NCI-H1694 treated with DMSO at 0.1 percent for 48 hours (cell line): Measurements from ENCODE around the gene CNTNAP4.

Experiments used
- DNase-seq: peaks from one replicate; lab custom pipeline; 2025; lab: John Stamatoyannopoulos, UW

The CNTNAP4 gene

GRCh38 chr16:76490036-76490639 lies 212.9 kb downstream of the CNTNAP4 start:
- no peak for DNase-seq

GRCh38 chr16:76500006-76500405 lies 222.8 kb downstream of the CNTNAP4 start:
- DNase-seq = no peak

DNA sequence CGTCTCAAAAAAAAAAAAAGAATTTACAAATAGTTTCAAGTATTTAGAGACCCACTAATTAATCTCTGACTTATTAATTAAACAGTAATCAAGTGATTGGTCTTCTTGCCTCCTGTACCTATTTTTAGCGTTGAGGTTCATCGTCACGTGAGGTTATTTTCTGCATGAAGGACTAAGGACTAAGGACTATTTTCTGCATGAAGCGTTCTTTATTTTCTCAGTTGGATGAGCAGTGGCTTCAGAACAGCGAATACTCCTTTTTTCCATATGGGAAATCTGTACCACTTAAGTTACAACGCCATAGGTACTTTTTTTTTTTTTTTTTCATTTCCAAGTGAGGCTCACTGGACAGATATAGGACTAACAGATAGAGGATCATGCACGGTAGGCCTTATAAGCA lies 224.9 kb downstream of the CNTNAP4 start:
- no peak for DNase-seq

DNA sequence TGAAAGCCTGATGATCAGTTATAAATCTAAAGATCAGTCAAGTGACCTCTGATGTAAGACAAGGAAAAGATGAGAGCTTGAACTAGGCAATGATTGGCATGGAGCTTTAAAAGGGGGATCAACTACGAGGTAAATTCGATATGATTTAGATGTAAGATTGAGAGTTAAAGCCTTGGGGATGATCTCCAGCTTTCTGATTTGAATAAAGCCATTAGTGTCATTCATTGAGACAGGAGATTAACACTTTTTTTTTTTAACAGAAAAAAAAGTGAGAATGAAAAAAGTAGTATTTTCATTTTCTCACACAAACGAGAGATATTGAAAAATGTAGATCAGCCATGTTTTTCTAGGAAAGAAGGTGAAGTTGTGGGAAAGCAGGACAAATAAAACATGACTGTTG lies 225.4 kb downstream of the CNTNAP4 start:
- no peak for DNase-seq

DNA sequence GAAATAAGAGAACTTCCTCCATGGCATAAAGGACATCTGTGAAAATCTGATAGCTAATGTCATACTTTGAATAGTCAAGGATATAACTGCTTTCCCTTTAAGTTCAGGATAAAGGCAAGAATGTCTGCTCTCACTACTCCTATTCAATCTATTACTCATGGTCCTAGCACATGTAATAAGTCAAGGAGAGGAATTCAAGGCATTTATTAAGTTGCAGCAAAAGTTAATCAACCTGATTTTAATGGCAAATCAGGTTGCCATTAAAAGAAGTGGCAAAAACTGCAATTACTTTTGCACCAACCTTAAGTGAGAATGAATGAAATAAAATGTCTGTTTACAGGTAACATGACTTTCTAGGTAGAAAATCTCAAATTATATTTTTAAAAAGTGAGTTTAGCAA lies 225.9 kb downstream of the CNTNAP4 start:
- no peak for DNase-seq

DNA sequence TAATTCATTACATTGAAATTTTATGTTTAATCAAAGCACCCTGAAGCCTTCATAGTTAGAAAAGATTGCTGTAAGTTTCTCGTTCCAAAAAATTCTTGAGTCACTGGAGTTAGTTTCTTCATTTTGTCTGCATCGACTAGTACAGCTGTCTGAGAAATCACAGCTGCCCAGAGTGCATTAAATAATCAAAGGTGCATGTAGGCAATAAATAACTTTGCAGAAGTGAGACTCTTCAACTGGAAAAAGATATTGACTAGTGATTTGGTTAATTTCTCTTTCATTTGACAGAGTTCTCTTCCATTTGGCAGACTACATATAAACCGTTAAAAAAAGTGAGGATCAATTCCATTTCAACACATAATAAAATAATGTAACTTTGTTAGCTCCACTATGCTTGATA lies 234.0 kb downstream of the CNTNAP4 start:
- no peak for DNase-seq

DNA sequence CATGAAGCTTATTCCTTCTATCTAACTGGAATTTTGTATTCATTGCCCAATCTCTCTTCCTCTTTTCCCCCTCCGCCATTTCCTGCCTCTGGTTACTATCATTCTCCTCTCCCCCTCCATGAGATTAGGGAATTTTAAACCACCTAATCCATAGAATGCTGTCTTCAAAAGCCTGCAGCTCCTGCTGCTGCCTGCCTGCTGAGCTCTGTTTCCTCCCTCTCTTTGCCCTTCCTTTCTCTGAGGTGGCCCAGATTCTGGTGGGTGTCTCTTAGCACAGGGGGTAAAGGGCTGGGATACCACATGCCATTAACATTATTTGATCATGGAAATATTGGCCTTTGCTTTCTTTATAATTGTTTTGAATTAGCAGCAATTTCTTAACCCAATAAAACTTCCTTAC lies 241.6 kb downstream of the CNTNAP4 start:
- DNase-seq = no peak

DNA sequence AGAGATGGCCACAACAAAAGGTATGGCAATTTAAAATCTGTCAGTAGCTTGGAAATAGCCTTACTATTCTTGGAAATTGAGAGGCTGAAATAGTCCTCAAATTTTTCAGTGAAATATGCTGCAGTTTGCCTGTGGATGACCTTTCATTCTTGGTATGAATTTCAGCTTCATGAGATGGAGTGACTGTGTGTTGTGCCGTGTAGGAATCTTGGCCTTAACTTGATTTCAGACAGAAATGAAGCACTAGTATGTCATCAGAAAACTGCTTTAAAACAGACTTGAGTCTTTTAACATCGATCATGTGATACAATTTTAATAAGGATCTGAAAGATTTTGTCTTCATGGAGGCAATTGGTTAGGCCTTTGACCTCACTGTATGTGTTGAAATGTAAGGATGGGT lies 247.2 kb downstream of the CNTNAP4 start:
- no peak for DNase-seq

GRCh38 chr16:76524769-76525168 lies 247.6 kb downstream of the CNTNAP4 start:
- no peak for DNase-seq

DNA sequence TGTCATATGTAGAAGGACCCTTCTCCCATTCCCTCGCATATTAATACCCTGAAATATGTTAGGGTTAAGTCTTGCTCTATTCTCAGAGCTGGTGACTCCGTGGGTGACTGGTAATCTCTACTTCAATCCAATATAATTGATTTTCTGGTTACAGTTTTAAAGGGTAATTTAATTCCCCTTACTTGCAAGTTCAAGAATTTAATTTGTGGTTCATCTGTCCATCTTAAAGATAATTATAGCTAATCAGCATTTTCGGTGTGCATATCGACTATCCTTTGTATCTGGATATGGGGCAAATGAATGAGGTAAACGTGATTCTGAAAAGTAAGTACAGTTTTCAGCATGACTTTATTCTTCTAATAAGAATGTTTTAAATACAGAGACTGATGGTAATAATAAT lies 250.0 kb downstream of the CNTNAP4 start:
- no peak for DNase-seq

GRCh38 chr16:76529120-76529519 lies 251.9 kb downstream of the CNTNAP4 start:
- no peak for DNase-seq

GRCh38 chr16:76531236-76531635 lies 254.0 kb downstream of the CNTNAP4 start:
- DNase-seq = no peak

DNA sequence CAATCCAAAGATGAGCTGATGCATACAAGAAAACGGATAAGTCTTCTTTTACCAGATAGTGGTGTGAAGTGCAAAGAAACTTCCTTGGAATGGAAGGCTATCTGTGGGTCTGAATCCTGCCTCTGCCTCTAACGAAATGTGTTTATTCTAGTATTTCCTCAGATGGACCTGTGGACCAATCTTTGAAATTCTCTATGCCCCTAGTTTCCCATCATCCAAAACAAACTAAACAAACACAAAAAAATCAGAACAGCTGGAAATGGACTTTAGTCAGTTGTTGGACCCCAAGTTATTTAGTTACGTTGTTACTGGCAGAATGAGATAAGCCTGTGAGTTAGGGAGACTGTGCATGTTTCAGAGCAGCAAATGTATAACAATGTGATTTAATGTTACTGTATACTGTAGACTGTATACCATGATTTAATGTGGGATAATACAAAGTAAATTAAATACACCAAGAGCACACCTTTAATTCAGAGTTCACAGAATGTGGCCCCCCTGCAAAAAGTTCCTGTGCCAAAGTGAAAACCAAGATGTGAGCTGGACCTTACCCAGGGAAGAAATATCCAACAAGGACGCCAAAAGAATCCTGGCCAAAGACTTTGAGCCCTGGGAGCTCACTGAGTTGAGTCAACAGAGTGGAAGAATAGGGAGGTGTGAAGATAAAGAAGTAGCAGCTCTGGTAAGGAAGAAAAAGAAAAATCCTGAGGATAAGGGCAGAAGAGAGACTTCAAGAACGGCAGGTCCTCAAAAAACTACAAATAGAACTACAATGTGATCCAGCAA lies 255.2 kb downstream of the CNTNAP4 start:
- no peak for DNase-seq

DNA sequence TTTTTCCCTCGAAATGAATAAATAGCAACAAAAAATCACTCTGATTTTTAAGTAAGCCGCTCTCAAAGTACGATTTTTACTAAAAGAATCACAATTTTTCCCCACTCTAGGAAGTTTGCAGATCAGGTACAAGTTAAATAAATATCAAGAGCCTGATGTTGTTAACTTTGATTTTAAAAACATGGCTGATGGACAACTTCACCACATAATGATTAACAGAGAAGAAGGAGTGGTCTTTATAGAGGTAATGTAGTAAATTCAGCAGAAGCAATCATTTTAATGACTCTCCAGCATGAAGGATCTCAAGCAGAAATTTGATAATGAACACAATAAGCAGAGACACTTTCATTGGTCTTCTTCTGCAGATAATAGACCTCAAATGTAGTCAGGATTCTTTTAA lies 262.4 kb downstream of the CNTNAP4 start:
- DNase-seq = no peak

- DNase-seq = no peak
Measured at GRCh38 chr16:76541070-76541469, 263.9 kb downstream of the CNTNAP4 start.

- DNase-seq = no peak
Measured at GRCh38 chr16:76565542-76565941, 288.3 kb downstream of the CNTNAP4 start.

- DNase-seq = no peak
Measured at GRCh38 chr16:76571755-76572154, 294.6 kb downstream of the CNTNAP4 start.

DNA sequence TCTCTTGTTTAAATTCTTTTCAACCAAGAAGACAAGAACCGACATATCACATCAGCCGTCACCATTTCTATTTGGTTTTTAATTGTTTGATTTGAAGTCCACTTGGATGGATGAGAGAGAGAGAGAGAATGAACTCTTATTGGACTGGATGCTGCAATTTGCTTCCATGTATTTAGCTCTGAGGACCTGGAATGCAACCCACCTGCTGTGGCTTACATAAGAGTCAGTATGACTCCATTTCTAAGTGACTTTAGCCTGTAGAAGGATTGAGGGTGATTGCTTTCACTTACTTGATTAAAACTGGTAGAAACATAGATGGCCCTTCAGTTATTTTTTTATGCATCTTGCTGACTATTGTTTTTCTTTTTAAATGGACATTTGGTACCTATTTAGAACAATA lies 296.1 kb downstream of the CNTNAP4 start:
- no peak for DNase-seq

DNA sequence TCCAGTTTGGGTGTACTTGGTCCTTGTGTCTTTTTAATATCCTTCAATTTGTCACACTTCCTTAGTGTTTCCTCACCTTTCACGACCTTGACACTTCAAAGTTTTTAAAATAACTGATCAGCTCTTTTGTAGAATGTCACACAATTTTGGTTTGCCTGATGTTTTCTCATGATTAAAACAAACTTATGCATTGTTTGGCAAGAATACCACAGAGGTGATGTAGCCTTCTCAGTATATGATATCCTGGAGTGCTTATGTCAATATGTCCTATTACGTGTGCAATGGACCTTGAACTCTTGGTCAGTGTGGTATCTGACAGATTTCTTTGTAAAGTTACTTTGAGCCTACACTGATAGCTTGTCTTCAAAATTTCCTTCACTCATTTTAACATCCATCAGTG lies 297.4 kb downstream of the CNTNAP4 start:
- DNase-seq = no peak

- DNase-seq = no peak
Measured at GRCh38 chr16:76576526-76576925, 299.3 kb downstream of the CNTNAP4 start.

DNA sequence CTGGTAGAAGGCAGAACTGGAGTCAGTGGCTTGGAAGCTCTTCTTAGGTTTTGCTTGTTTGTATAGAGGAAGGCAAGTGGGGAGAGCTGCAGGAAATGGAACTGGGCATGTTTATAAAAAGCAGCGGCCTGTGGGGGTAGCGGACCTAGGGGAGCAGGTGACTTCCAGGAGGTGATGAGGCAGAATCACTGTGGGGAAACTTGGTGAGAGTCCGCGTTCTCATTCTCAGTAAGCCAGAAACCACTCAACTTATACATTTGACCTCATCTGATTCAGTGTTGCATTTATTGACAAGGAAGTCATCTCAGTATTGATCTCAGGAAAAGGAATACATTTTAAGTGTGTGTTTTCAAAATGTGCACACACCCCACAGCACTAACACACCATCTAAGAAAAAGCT lies 299.8 kb downstream of the CNTNAP4 start:
- DNase-seq = no peak

DNA sequence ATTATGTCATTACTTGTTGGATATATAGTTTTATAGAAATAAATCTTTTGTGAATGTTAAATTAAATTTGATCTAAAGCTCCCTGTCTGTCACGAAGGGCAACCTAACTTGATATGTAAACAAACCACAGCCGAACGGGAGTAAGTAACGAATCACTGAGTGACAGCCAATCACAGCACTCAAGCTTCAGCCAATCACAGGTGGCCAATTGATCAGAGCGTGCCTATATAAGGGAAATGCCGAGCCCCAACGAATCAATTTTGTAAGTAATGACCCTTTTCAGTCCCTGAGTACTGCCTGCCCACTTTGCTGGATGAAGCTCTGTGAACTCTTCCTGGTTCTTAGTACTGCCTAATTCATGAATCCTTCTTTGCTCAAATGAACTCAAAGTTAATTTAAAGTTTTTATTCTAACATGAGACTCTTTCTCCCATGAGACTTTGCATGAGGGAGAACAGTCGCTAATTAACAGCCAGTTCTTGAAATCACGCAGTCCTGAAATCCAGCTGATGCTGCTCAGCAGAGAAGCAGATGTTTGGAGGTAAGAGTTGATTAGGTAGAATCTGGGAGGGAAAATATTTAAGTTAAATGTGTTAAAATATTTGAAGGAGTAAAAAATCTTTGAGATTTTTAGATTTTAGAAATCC lies 302.2 kb downstream of the CNTNAP4 start:
- no peak for DNase-seq

DNA sequence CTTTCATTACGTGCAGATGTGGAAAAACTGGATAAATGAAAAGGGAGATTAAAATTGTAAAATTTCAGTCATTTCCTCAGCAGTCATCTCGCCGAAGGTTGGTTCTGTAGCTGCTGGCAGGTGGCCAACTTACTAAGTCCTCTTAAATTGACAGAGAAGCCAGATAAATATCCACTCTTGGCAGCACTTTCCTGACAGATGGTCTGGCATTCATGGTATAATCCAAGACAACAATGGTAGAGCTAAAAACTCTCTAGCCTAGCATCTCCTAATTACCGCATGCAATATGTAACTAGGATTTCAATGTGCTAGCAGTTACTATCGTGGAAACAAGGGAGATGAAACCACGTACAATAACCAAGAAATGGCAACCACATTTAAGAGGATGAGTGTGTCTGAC lies 306.3 kb downstream of the CNTNAP4 start:
- DNase-seq = peak; percentile 96
